Gastroesophageal sphincter (tissue), 3 donors: ENCODE measurements around the gene RAD9B.

Experiments used
- EP300 ChIP-seq: sonication (generic); formaldehyde crosslinking; IDR thresholded peaks from one replicate; pipeline ENCODE4 v1.6.1; 2017; ENCODE audit warnings: antibody characterized with exemption, mild to moderate bottlenecking
- POLR2A ChIP-seq, 2 donors: fragments of 450-650 bp; IDR thresholded peaks; one replicate each; pipeline ENCODE4 v1.6.1; 2017; ENCODE audit warnings: antibody characterized with exemption in 2 of 2, mild to moderate bottlenecking in 2 of 2, moderate library complexity in 1 of 2
- POLR2AphosphoS5 ChIP-seq: sonication (generic); formaldehyde crosslinking; IDR thresholded peaks from one replicate; pipeline ENCODE4 v1.6.1; 2017; ENCODE audit warnings: antibody characterized with exemption
- TF ChIP-seq, protein P1 (sequence below), 4 experiments: fragments of 200-600 bp in 2 of 4; fragments of 450-650 bp in 2 of 4; sonication (generic) in 1 of 4; IDR thresholded peaks; one replicate each; pipeline ENCODE4 v1.5.1; 2017 to 2019; ENCODE audit warnings: antibody characterized with exemption in 4 of 4, mild to moderate bottlenecking in 2 of 4, moderate library complexity in 2 of 4

DNA sequence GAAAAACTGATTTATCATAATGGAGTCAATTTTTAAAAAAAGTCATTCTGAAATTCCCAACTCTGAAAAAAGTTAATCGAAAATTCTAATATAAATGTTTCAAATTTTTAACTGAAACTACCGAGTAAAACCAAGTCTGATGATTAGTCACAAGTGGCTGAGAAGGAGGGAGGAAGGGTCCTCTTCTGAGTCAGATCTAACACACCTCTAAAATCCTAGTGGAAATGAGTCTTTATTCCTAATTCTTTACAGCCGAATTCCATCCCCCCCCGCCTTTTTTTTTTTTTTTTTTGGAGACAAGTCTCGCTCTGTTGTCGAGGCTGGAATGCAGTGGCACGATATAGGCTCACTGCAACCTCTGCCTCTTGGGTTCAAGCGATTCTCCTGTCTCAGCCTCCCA, 37.9 kb downstream of the RAD9B start:
- TF ChIP-seq, protein P1, sequence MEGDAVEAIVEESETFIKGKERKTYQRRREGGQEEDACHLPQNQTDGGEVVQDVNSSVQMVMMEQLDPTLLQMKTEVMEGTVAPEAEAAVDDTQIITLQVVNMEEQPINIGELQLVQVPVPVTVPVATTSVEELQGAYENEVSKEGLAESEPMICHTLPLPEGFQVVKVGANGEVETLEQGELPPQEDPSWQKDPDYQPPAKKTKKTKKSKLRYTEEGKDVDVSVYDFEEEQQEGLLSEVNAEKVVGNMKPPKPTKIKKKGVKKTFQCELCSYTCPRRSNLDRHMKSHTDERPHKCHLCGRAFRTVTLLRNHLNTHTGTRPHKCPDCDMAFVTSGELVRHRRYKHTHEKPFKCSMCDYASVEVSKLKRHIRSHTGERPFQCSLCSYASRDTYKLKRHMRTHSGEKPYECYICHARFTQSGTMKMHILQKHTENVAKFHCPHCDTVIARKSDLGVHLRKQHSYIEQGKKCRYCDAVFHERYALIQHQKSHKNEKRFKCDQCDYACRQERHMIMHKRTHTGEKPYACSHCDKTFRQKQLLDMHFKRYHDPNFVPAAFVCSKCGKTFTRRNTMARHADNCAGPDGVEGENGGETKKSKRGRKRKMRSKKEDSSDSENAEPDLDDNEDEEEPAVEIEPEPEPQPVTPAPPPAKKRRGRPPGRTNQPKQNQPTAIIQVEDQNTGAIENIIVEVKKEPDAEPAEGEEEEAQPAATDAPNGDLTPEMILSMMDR (IDR thresholded peaks at IDR 0.05) = no peak
- TF ChIP-seq POLR2A (IDR thresholded peaks at IDR 0.05) (no peak), POLR2AphosphoS5 (no peak), EP300 (no peak)
